CD4-positive, alpha-beta T cell treated with Interleukin-12 subunit alpha and Interleukin-12 subunit beta, for 1 hour (primary cell): Measurements from ENCODE around the gene LIN7B.
A peak's percentile ranks its signal among the peaks of the same experiment; 100 is the strongest.
"Not testable (repeated sequence)": the region's sequence is repeated elsewhere in the genome, so short reads cannot be mapped to it uniquely, and the experiment has no call there.

Source experiments
- DNase-seq: peaks from one replicate; pipeline ENCODE4 v3.0.0-alpha.2; 2020

The LIN7B gene

DNA sequence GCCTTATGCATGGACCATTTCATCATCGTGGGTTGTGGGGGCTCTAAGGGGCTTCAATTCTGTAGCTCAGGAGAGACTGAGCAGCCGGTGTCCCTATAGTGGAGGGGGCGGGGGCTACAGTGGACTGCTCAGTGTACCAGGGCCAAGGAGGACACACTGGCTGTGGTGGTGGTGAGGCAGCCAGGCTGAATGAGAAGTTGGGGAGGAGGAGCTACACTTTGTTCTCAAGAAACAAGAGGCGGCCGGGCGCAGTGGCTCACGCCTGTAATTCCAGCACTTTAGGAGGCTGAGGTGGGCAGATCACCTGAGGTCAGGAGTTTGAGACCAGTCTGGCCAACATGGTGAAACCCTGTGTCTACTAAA, 32.2 kb downstream of the LIN7B start:
- DNase-seq = not testable (repeated sequence)

DNA sequence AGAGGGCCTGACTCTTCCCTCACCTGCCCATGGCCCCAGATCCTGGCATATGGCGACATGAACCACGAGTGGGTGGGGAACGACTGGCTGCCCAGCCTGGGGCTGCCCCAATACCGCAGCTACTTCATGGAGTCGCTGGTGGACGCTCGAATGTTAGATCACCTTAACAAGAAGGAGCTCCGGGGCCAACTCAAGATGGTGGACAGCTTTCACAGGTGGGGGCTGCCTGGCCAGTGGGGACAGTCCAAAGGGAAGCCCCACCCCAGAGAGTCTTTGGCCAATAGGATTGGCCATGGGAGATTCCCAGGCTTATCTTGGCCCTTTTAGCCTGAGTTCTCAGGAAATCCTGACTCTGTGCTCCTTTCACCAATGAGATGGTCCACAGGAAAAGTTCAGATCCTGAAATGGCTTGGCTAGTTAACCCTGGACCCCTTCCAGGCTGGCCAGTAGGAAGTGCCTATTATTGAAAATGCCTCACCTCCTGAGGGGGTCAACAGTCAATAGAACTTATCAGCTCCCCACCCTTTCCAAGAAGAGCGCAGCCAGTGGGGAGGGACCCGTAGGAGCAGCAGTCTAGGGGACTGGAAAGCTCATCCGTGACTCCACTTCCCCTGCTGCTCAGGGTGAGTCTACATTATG, 34.0 kb downstream of the LIN7B start:
- no peak for DNase-seq

DNA sequence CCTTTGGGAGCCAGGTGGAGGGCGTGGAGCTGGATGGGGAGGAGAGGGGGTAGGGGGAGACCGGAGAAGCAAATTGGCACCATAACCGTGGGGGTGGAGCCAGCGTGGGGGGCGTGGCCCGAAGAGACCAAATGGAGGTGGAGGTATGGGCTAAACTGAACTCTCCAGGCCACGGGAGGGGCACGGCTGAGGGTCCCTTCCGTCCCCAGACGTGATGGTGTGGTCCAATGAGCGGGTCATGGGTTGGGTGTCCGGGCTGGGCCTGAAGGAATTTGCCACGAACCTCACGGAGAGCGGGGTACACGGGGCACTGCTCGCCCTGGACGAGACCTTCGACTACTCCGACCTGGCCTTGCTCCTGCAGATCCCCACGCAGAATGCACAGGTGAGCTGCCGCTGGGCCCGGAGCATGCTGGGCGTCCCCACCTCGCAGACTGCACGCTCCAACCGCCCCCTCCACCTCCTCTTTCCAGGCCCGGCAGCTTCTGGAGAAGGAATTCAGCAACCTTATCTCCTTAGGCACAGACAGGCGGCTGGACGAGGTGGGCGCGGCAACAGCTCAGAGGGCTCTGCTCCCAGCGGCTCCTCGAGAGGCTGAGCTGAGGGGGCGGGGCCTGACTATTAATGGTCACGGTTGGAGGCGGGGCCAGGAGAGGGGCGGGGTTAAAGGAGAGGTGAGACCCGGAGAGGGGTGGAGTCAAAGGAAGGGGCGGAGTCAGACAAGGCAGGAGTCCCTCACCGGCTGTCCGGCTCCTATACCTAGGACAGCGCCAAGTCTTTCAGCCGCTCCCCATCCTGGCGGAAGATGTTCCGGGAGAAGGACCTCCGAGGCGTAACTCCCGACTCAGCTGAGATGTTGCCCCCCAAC, 34.8 kb downstream of the LIN7B start:
- peak; percentile 86 for DNase-seq

GRCh38 chr19:49149652-49150105, 35.5 kb downstream of the LIN7B start:
- DNase-seq = no peak

DNA sequence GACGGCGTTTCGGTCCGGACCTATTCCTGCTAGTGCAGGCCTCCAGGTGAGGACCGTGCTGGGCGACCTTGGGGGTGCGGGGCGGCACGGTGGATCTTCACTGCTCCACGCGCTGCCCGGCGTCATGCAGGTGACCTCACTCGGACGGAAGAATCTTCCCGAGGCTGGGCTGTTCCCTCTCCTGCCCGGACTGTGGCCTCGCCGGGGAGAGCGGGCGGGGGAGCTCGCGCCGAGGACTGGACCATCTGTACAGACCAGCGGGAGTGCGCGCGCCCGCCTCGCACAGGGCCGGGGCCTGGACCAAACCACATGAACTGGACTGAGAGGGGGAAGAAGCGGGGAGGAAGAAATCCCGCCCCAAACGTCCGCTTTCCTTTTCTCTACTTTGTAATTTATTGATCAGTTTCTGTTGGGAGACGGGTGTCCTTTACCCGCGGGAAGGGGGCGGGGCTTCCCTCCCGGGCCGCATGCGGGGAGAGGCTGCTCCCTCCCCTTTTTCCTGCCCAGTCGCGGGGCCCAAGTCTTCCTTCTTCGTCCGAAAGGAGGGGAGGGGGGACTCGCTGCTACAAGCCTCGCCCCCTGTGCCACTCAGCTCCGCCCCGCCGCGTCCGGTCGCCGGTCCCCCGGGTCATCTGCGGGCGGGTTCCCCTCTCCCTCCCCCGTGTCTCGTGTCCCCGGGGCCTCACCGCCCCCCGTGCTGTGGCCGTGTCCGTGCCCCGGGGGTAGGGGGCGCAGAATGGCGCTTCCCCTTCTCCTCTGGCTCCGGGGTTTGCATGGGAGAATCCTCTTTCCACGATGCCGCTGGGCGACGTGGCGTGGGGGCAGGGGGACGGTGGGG, 36.2 kb downstream of the LIN7B start:
- peak; percentile 48 for DNase-seq

DNA sequence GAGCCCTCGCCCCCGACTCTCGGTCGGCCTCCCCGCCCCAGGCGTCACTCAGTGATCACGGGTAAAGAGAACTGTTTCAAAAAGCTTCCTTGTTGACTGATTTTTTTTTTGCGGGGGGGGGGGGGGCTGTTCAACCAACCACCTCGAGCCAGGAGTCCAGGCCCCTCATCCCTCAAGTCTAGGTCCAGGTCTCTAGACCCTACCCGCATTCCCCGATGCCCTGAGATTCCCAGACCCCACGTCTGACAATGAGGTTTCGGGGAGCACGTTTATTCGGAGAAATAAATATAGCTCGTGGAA, 36.7 kb downstream of the LIN7B start:
- DNase-seq = no peak

DNA sequence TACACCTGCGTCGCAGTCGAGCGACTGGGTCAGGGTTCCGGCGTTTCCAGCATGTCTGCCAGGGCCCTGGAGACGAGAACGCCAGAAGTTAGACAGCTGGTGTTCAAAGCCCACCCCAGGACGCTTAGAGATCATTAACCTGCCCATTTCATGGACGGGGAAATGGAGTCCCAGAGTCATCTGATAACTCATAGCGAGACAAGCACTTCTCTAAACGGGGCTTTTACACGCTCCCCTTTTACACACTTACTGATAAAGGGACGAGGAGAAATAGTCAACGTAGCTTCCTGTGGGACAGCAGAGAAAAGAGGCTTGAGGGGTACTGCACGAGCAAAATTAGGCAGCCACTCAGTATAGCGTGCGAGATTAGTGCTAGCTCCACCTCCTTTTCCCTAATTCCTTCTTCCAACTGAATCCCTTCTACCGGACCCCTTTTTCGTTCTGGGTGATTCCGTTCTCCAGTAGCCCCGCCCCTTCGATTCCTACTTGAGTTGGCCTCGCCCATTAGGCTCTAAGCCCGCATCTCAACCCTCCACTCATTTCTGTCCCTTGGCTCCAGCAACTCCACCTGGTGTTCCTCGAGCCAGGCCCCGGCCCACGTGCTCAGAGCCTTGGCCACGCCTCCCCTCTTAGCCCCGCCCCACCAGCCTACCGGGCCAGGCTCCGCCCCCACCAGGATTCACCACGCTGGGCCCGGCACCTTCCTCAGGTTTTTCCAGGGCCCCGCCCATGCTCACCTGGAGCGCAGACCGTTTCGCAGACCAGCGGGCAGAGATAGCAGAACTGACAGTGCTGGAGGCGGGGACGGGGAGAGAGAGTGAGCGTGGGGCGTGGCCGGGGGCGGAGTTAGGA, 37.3 kb downstream of the LIN7B start:
- DNase-seq = peak; percentile 35

GRCh38 chr19:49152119-49152550, 38.0 kb downstream of the LIN7B start:
- DNase-seq = no peak

GRCh38 chr19:49153167-49153809, 39.1 kb downstream of the LIN7B start:
- no peak for DNase-seq

- DNase-seq = no peak
These were observed 40.1 kb downstream of the LIN7B start for GRCh38 chr19:49154279-49154678.

GRCh38 chr19:49155005-49155819, 41.0 kb downstream of the LIN7B start, which contains the start of gene HRC:
HRC (minus strand) TSS chr19:49155396; CDS start chr19:49155237, 159 bp downstream.
- no peak for DNase-seq

DNA sequence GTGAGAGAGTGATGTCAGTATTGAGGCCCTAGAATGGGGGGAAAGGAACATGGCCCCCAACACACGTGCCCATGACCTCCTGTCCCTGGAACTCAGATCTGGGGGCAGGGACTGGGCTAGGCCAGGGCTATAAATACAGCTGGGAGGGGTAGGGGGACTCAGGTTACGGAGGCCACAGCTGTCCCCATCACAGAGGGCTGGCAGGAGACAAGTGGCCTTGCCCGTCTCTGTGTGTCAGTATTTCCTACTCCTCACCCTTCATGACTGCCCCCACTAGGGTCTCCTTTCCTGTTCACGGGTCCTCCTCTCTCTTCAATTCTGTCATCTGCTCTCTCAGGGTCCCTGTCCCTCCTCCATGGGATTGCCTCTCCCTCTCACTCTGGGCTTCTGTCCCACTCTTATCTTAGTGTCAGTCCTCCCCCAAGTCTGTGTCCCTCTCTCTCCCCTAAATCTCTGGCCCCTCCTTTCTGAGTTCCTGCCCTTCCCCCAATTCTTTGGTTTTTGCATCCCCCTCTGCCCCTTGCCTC, 41.7 kb downstream of the LIN7B start:
- DNase-seq = no peak

GRCh38 chr19:49157445-49158224, 43.5 kb downstream of the LIN7B start, which contains the start of gene TRPM4:
TRPM4 (plus strand) TSS chr19:49157792; CDS start chr19:49157867, 75 bp downstream.
- DNase-seq = peak; percentile 26

DNA sequence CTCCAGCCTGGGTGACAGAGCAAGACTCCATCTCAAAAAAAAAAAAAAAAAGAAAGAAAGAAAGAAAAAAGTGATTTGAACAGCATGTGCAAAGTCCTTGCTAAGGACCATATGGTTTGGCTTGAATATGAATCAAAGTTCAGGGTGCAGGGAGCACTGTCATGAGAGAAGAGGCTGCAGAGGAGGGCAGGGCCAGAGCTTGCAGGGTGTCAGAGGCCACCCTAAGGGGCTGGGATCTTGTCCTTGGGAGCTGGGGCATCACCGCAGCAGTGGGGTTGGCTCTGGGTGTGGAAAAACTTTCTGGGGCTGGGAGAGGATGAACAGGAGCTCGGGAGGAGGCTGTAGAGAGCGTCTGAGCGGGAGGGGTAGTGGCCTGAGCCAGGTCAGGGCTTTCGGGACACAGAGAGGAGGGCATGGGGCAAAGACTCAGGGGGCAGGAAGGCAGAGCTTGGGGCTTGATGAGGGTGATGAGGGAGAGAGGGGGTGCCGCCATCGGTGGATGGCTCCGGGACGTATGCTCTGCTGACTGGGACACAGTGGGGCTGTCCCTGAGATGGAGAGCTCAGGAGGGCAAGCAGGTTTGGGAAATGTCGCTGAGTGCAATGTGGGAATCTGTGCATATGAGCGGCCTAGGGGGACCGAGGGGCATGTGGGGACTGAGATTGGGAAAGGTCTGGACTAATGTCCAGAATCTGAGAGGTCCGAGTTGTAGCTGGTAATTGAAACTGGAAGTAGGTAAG, 46.5 kb downstream of the LIN7B start:
- no peak for DNase-seq

DNA sequence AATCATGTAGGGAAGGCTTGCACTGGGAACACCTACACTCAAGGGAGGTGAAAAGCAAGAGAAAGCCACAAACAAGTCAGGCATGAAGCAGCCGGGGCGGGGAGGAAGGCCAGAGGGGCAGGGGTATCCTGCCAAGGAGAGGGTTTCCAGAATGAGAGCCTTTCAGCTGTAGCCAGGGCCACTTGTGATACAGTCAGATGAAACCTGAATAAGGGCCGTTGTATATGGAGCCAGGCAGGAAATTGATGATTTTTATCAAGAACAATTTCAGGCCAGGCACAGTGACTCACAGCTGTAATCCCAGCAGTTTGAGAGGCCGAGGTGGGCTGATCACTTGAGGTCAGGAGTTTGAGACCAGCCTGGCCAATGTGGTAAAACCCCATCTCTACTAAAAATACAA, 47.8 kb downstream of the LIN7B start:
- no peak for DNase-seq

- DNase-seq = no peak
These were observed 51.1 kb downstream of the LIN7B start for GRCh38 chr19:49165111-49165750.

DNA sequence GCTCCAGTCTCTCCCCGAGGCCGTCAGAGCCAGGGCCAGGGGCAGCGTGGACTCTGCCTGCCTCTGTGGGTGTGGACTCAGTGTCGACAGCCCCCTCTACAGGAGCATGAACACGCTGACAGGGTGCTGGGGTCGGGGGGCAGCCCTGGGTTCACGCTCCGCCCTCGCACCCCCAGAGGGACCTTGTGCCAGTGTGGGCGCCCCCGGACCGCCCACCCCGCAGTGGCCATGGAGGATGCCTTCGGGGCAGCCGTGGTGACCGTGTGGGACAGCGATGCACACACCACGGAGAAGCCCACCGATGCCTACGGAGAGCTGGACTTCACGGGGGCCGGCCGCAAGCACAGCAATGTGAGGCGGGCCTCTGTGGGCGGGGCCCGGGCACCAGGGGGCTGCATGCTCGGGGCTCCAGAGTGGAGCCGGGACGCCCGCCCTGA, 51.7 kb downstream of the LIN7B start:
- DNase-seq = no peak

GRCh38 chr19:49167857-49168409, 53.8 kb downstream of the LIN7B start:
- DNase-seq = no peak
